ENCODE results near the gene PELI3.

Gene PELI3

DNA sequence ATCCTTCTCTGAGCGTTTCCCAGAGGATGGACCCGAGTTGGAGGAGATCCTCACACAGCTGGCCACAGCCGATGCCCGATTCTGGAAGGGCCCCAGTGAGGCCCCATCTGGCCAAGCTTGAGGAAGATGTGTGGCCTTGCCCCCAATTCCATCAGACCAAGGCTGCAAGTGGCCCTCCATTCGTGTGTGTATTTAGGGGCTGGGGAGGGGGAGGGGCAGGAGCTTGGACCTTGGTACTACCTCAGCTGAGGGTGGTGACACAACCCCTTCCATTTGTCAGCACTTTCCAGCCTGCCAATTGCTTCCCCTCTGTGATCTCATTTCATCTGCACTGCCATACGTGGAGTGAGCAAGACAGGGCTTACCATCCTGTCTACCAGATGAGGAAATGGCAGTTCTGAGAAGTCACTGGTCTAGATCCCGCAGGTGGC, 42.4 kb downstream of the PELI3 start:
- peak in 1 of 2 experiments; percentile 11 for DNase-seq

DNA sequence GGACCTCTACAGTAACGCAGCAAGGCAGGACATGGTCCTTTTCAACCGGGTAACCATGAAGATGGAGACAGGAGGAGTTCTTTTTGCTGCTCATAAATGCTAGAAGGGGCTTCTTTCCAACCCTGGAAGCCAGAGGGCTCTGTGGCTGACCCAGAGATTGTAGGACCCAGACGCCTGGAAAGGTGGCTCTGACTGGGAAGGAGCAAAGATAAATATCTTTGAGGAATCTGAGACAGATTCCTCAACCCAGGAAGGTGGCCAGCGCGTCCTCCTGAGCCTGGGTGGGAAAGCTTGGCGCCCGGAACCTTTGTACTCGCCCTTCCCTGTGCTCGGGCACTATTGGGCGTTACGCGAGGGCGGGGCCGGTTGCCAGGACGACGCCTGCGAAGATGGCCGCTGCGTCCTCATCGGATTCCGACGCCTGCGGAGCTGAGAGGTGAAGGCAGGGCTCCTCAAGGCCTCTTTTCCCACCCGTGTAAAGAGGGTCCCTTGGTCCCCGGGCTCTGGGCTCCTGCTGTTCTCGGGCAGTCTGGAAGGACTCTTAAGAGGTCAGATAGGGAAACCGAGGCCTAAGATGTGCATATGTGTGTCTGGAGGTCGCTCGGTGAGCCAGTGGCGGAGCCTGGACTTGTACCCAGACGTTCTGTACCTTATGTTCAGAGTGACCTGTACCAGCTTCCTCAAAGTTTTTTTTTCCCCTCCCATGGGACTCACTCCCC, 43.7 kb downstream of the PELI3 start, which contains the start of gene BBS1:
Gene BBS1 (plus strand): TSS at position 365 of the 719 bp plus-strand sequence. CDS start 25 bp downstream, at position 390.
- DNase-seq, result peak; percentile 87 to 89

DNA sequence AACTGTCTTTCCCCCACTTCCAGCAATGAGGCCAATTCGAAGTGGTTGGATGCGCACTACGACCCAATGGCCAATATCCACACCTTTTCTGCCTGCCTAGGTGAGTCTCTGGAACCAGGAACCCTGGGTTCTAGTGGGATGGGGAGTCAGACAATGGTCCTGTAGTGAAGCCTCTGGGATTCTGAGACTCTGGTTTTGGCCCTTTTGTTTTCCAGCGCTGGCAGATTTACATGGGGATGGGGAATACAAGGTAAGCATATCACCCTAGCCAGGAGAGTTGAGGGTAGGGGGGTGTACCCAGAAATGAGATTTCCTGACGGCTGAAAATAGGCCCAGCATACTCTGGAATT, 44.3 kb downstream of the PELI3 start:
- DNase-seq, result no peak

DNA sequence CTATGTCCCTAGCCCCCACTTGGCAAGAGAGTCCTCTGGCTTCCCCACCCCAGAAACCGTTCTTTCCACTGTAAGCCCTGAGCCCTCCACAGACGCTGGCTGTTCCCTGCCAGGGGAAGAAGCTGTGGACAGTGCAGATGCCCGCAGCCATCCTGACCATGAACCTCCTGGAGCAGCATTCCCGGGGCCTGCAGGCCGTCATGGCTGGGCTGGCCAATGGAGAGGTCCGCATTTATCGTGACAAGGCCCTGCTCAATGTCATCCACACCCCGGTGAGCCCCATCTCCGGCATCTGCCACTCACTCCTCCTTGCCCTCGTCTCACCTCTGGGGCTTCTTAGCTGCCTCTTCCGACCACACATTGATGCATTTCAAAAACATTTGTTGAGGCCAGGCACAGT, 56.9 kb downstream of the PELI3 start:
- DNase-seq, result no peak

DNA sequence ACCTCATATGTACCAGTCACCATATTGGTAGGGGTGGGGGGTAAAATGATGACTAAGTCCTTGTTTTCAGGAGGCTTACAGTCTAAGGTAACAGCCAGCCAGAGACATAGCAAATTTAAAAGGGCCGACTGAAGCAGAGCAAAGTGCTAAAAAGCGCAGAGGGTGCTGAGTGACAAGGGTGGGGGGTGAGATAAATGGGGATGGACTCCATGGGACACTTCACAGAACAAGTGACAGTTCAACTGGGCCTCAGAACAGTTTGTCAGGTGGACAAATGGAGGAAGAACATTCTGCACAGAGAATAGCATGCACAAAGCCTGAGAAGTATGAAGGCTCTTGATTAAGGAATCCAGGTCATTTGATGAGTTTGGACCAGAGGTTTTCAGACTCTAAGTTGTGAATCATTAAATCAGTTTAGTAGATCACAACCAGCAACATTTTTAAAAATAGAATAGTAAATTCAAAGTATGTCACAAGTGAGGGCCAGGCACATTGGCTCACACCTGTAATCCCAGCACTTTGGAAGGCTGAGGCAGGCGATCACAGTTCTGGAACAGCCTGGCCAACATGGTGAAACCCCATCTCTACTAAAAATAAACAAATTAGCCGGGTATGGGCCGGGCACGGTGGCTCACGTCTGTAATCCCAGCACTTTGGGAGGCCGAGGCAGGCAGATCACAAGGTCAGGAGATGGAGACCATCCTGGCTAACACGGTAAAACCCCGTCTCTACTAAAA, 57.8 kb downstream of the PELI3 start:
- no peak for DNase-seq
